GM23338 (cell line): ENCODE data around the gene SCFD2. TPM values are rescaled to one million over a fixed set of nuclear protein-coding genes. Genes with fewer than 3 reads are reported as not detected.

Experiments
- ATAC-seq: fragments of 200-7000 bp; cut with Tn5 transposase; 3 replicates; pipeline ENCODE4 v1.9.1; 2020
- DNase-seq: peaks from one replicate; pipeline ENCODE4 v3.0.0-alpha.2; 2015; ENCODE audit warnings: low spot score
- H2AFZ ChIP-seq: fragments of 200-600 bp; sonication (generic); 2 replicates; pipeline ENCODE4 v1.8.0; 2016; ENCODE audit warnings: antibody characterized with exemption, mild to moderate bottlenecking, moderate library complexity
- H3F3A ChIP-seq: fragments of 200-600 bp; sonication (generic); replicated peaks from 2 replicates; pipeline ENCODE4 v1.8.0; 2017; ENCODE audit warnings: antibody characterized with exemption, mixed run types, low read depth
- H3K27ac ChIP-seq: fragments of 200-600 bp; sonication (generic); 2 replicates; pipeline ENCODE4 v1.6.1; 2016; ENCODE audit warnings: low read depth
- H3K27me3 ChIP-seq: fragments of 200-600 bp; sonication (generic); 2 replicates; pipeline ENCODE4 v1.8.0; 2016; ENCODE audit warnings: mild to moderate bottlenecking, mixed run types, moderate library complexity; ENCODE audit not compliant: insufficient read depth
- H3K36me3 ChIP-seq: fragments of 200-600 bp; sonication (generic); 2 replicates; pipeline ENCODE4 v1.8.0; 2016; ENCODE audit warnings: mild to moderate bottlenecking; ENCODE audit not compliant: insufficient read depth
- H3K4me1 ChIP-seq: fragments of 200-600 bp; sonication (generic); 2 replicates; pipeline ENCODE4 v1.8.0; 2016; ENCODE audit warnings: mild to moderate bottlenecking, moderate library complexity; ENCODE audit not compliant: insufficient read depth
- H3K4me2 ChIP-seq: fragments of 200-600 bp; sonication (generic); 2 replicates; pipeline ENCODE4 v1.7.1; 2017; ENCODE audit warnings: mixed run types
- H3K4me3 ChIP-seq: fragments of 200-600 bp; sonication (generic); 2 replicates; pipeline ENCODE4 v1.6.1; 2016; ENCODE audit warnings: mixed run types
- H3K79me2 ChIP-seq: fragments of 200-600 bp; sonication (generic); replicated peaks from 2 replicates; pipeline ENCODE4 v1.8.0; 2017; ENCODE audit warnings: mild to moderate bottlenecking; ENCODE audit not compliant: insufficient read depth
- H3K9me2 ChIP-seq: fragments of 200-600 bp; sonication (generic); 2 replicates; pipeline ENCODE4 v1.8.0; 2017; ENCODE audit not compliant: insufficient read depth
- H4K20me1 ChIP-seq: fragments of 200-600 bp; sonication (generic); replicated peaks from 2 replicates; pipeline ENCODE4 v1.8.0; 2017; ENCODE audit warnings: mild to moderate bottlenecking; ENCODE audit not compliant: insufficient read depth
- H3K27ac Mint-ChIP-seq: 2 replicates; pipeline ENCODE4 v1.8.0; 2020; ENCODE audit warnings: inconsistent platforms, mild to moderate bottlenecking, moderate library complexity, mixed read lengths
- H3K27me3 Mint-ChIP-seq: 3 replicates; pipeline ENCODE4 v1.8.0; 2022; ENCODE audit warnings: low read depth, mild to moderate bottlenecking, moderate library complexity, mixed read lengths, inconsistent platforms; ENCODE audit not compliant: insufficient read depth, poor library complexity
- H3K36me3 Mint-ChIP-seq: 3 replicates; pipeline ENCODE4 v1.8.0; 2021; ENCODE audit warnings: low read depth, mild to moderate bottlenecking, inconsistent platforms, moderate library complexity, mixed read lengths
- H3K4me1 Mint-ChIP-seq: 3 replicates; pipeline ENCODE4 v1.8.0; 2020; ENCODE audit warnings: mild to moderate bottlenecking, inconsistent platforms, mixed read lengths
- H3K4me3 Mint-ChIP-seq: 3 replicates; pipeline ENCODE4 v1.8.0; 2021; ENCODE audit warnings: moderate library complexity, mild to moderate bottlenecking, inconsistent platforms, mixed read lengths
- H3K9me3 Mint-ChIP-seq: 3 replicates; pipeline ENCODE4 v1.8.0; 2020; ENCODE audit warnings: moderate library complexity, mild to moderate bottlenecking, inconsistent platforms, mixed read lengths
- CREB1 ChIP-seq: fragments of 250-450 bp; sonication (Bioruptor Pico); IDR thresholded peaks from 2 replicates; pipeline ENCODE4 v1.5.0; 2020; ENCODE audit warnings: low read depth, mild to moderate bottlenecking, moderate library complexity
- EZH2 ChIP-seq: fragments of 200-600 bp; sonication (generic); IDR thresholded peaks from one replicate; pipeline ENCODE4 v1.8.0; 2017; ENCODE audit warnings: antibody characterized with exemption, mild to moderate bottlenecking, low read depth; ENCODE audit not compliant: unreplicated experiment
- EZH2phosphoT487 ChIP-seq: fragments of 200-600 bp; sonication (generic); IDR thresholded peaks from one replicate; pipeline ENCODE4 v1.8.1; 2018; ENCODE audit warnings: antibody characterized with exemption; ENCODE audit not compliant: unreplicated experiment
- JUNB ChIP-seq: IDR thresholded peaks from one replicate; pipeline ENCODE4 v1.6.1; 2016; ENCODE audit warnings: antibody characterized with exemption; ENCODE audit not compliant: unreplicated experiment
- NANOG ChIP-seq: IDR thresholded peaks from 2 replicates; pipeline ENCODE4 v1.6.1; 2016; ENCODE audit warnings: antibody characterized with exemption, borderline replicate concordance
- ZNF114 ChIP-seq: fragments of 250-450 bp; sonication (Bioruptor Pico); IDR thresholded peaks from 2 replicates; pipeline ENCODE4 v1.5.0; 2020; ENCODE audit warnings: mild to moderate bottlenecking, moderate library complexity
- ZNF331 ChIP-seq: fragments of 250-450 bp; sonication (Bioruptor Pico); IDR thresholded peaks from 2 replicates; pipeline ENCODE4 v1.5.0; 2020; ENCODE audit warnings: low read depth, mild to moderate bottlenecking, moderate library complexity
- polyA plus RNA-seq: library from polyadenylated mRNA; unstranded; fragments of >200 nt; fragmentation: Nextera tagmentation; extraction: Ambion mirVana; gene quantifications from 2 replicates; pipeline ENCODE4 v1.2.1, GENCODE V29; 2016
- total RNA-seq: library from RNA; depleted of rRNA; stranded (reverse); fragments of >200 nt; shearing (Covaris generic); gene quantifications from 2 replicates; pipeline ENCODE4 v1.2.3, GENCODE V29; 2014
- TF ChIP-seq, protein P1 (sequence below): IDR thresholded peaks from 2 replicates; pipeline ENCODE4 v1.6.1; 2016; ENCODE audit warnings: antibody characterized with exemption
- TF ChIP-seq, protein P2 (sequence below): IDR thresholded peaks from one replicate; pipeline ENCODE4 v1.6.1; 2018; ENCODE audit warnings: antibody characterized with exemption; ENCODE audit not compliant: unreplicated experiment

SCFD2 gene
- total and polyA plus RNA-seq, 2 experiments from 2014 or later = 5.7 to 17.5 TPM

DNA sequence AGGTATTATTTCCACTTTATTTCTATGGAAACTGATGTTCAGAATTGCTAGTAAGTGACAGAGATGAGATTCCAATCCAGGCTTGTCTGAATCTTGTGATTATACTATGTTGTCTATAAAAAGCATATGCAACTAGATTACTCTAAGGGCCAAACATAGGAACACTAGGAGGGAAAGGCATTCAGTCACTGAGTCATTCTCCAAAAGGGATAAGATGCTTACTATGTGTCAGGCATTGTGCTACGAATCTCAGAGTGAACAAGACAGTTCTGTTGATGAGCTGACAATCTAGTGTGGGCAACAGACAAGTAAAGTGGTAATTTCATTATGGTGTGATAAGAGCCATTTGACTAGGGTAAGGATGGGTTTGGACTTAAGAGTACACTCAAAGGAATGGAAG lies 426.5 kb downstream of the SCFD2 start:
- TF ChIP-seq, protein P1, sequence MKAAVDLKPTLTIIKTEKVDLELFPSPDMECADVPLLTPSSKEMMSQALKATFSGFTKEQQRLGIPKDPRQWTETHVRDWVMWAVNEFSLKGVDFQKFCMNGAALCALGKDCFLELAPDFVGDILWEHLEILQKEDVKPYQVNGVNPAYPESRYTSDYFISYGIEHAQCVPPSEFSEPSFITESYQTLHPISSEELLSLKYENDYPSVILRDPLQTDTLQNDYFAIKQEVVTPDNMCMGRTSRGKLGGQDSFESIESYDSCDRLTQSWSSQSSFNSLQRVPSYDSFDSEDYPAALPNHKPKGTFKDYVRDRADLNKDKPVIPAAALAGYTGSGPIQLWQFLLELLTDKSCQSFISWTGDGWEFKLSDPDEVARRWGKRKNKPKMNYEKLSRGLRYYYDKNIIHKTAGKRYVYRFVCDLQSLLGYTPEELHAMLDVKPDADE = no peak
- TF ChIP-seq NANOG = no peak
- TF ChIP-seq JUNB = no peak
- TF ChIP-seq ZNF114 = no peak
- no peak for TF ChIP-seq EZH2
- no peak for TF ChIP-seq CREB1 (CRISPR knock-in tag)
- no peak for TF ChIP-seq ZNF331
- TF ChIP-seq, protein P2, sequence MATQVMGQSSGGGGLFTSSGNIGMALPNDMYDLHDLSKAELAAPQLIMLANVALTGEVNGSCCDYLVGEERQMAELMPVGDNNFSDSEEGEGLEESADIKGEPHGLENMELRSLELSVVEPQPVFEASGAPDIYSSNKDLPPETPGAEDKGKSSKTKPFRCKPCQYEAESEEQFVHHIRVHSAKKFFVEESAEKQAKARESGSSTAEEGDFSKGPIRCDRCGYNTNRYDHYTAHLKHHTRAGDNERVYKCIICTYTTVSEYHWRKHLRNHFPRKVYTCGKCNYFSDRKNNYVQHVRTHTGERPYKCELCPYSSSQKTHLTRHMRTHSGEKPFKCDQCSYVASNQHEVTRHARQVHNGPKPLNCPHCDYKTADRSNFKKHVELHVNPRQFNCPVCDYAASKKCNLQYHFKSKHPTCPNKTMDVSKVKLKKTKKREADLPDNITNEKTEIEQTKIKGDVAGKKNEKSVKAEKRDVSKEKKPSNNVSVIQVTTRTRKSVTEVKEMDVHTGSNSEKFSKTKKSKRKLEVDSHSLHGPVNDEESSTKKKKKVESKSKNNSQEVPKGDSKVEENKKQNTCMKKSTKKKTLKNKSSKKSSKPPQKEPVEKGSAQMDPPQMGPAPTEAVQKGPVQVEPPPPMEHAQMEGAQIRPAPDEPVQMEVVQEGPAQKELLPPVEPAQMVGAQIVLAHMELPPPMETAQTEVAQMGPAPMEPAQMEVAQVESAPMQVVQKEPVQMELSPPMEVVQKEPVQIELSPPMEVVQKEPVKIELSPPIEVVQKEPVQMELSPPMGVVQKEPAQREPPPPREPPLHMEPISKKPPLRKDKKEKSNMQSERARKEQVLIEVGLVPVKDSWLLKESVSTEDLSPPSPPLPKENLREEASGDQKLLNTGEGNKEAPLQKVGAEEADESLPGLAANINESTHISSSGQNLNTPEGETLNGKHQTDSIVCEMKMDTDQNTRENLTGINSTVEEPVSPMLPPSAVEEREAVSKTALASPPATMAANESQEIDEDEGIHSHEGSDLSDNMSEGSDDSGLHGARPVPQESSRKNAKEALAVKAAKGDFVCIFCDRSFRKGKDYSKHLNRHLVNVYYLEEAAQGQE = no peak
- no peak for TF ChIP-seq EZH2phosphoT487
- Histone ChIP-seq H3K4me2 (no peak overlapping the region), H2AFZ (no peak overlapping the region), H3K36me3 (no peaks in the 10 kb centered on the region), H3K27ac (no peak overlapping the region), H3K27me3 (no peaks in the 10 kb centered on the region), H4K20me1 (no peaks in the 10 kb centered on the region), H3K9me2 (no peaks in the 10 kb centered on the region; the same call in 1 of the 2 replicates), H3K79me2 (no peaks in the 10 kb centered on the region), H3K4me3 (no peak overlapping the region), H3F3A (no peaks in the 10 kb centered on the region), H3K4me1 (no peaks in the 10 kb centered on the region)
- Mint-ChIP-seq H3K4me3 (no peak overlapping the region), H3K4me1 (peaks cover 13% of the 10 kb centered on the region), H3K27ac (no peak overlapping the region), H3K36me3 (peaks cover 3% of the 10 kb centered on the region; the same call in 2 of the 3 replicates), H3K27me3 (peaks cover 3% of the 10 kb centered on the region), H3K9me3 (no peaks in the 10 kb centered on the region)
- DNase-seq (no peak), ATAC-seq (no peak)

DNA sequence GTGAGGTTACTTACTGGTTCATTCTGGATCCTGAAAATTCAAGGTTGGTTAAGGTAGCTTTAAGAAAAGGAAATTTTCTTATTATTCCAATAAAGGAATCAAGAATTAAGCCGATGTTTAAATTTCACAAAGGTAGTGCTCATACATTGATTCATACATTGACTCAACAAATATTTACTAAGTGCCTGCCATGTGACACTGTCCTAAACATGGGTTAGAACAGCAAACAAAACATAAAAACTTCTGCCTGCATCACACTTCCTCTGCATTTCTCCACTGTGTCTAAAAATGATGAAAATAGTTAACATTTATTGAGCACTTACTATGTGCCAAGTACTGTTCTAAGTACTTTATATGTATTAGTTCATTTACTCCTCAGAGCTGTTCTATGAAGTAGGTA lies 428.0 kb downstream of the SCFD2 start:
- TF ChIP-seq EZH2phosphoT487 (no peak), ZNF114 (no peak)
- H3K79me2 ChIP-seq = no peaks in the 10 kb centered on the region
- no peak overlapping the region for H2AFZ ChIP-seq
- peaks cover 15% of the 10 kb centered on the region for H3K4me1 Mint-ChIP-seq
- H3K36me3 Mint-ChIP-seq = peaks cover 3% of the 10 kb centered on the region; the same call in 2 of the 3 replicates
- H3K27ac ChIP-seq = no peak overlapping the region
- no peak overlapping the region for H3K4me3 ChIP-seq
- H3K36me3 ChIP-seq = no peaks in the 10 kb centered on the region
- DNase-seq = no peak
- H3K4me3 Mint-ChIP-seq = no peak overlapping the region
- H3K27me3 ChIP-seq = no peaks in the 10 kb centered on the region
- no peak overlapping the region for H3K4me2 ChIP-seq
- H3K9me3 Mint-ChIP-seq = no peaks in the 10 kb centered on the region
- H3K27me3 Mint-ChIP-seq = peaks cover 4% of the 10 kb centered on the region
- no peak for ATAC-seq
- H3K9me2 ChIP-seq = no peaks in the 10 kb centered on the region; the same call in 1 of the 2 replicates
- no peak overlapping the region for H3K27ac Mint-ChIP-seq
- no peaks in the 10 kb centered on the region for H3F3A ChIP-seq
- no peaks in the 10 kb centered on the region for H3K4me1 ChIP-seq
- H4K20me1 ChIP-seq = no peaks in the 10 kb centered on the region
